ENCODE data around the gene RBKS.
"Not testable (repeated sequence)": the region's sequence is repeated elsewhere in the genome, so short reads cannot be mapped to it uniquely, and the experiment has no call there.

Gene RBKS

GRCh38 chr2:27756091-27756490 lies 134.1 kb downstream of the RBKS start:
- no peak for DNase-seq

GRCh38 chr2:27754831-27755230 lies 135.4 kb downstream of the RBKS start:
- DNase-seq, result no peak

- peak in 4 of 6 experiments; percentile 5 to 30 (median 17) for DNase-seq
These were observed 136.0 kb downstream of the RBKS start for GRCh38 chr2:27754138-27754588.

GRCh38 chr2:27752551-27753237 lies 137.5 kb downstream of the RBKS start:
- no peak for DNase-seq

GRCh38 chr2:27751377-27751776 lies 138.8 kb downstream of the RBKS start:
- DNase-seq, result no peak

GRCh38 chr2:27748803-27749554 lies 141.2 kb downstream of the RBKS start:
- not testable (repeated sequence) for DNase-seq

- no peak for DNase-seq
These were observed 142.3 kb downstream of the RBKS start for GRCh38 chr2:27747827-27748352.

- no peak for DNase-seq
These were observed 143.9 kb downstream of the RBKS start for GRCh38 chr2:27746325-27746724.

GRCh38 chr2:27745494-27745893 lies 144.7 kb downstream of the RBKS start:
- not testable (repeated sequence) for DNase-seq

GRCh38 chr2:27742571-27742970 lies 147.6 kb downstream of the RBKS start:
- DNase-seq, result no peak

- no peak for DNase-seq
These were observed 148.5 kb downstream of the RBKS start for GRCh38 chr2:27741673-27742072.

- DNase-seq, result no peak
These were observed 151.2 kb downstream of the RBKS start for GRCh38 chr2:27739058-27739373.

- no peak for DNase-seq
These were observed 151.7 kb downstream of the RBKS start for GRCh38 chr2:27738349-27739057.

- DNase-seq, result no peak
These were observed 152.4 kb downstream of the RBKS start for GRCh38 chr2:27737676-27738348.

- no peak for DNase-seq
These were observed 153.3 kb downstream of the RBKS start for GRCh38 chr2:27736890-27737204.

- DNase-seq, result no peak
These were observed 153.9 kb downstream of the RBKS start for GRCh38 chr2:27736031-27736889.

GRCh38 chr2:27735263-27735904 lies 154.8 kb downstream of the RBKS start:
- peak; percentile 15 to 54 (median 38) for DNase-seq

GRCh38 chr2:27734305-27734704 lies 155.9 kb downstream of the RBKS start:
- no peak for DNase-seq
